ENCODE measurements around the gene ATF4. TPM values are rescaled to one million over a fixed set of nuclear protein-coding genes. Genes with fewer than 3 reads are reported as not detected.
"Not testable (repeated sequence)": the region's sequence is repeated elsewhere in the genome, so short reads cannot be mapped to it uniquely, and the experiment has no call there.

Gene ATF4
- total RNA-seq, 1 donor from 2014 or later = 136 TPM

GRCh38 chr22:39518996-39519680 is 1.2 kb upstream of the ATF4 start:
- no peaks in the 10 kb centered on the region for H3K27me3 ChIP-seq (ENCODE audit: control insufficient read depth in 3 of 3, insufficient read depth in 3 of 3, low read length in 3 of 3)
- peaks cover 41 to 48% (median 47%) of the 10 kb centered on the region in 3 donors for H3K36me3 ChIP-seq (ENCODE audit: control insufficient read depth in 3 of 3, insufficient read depth in 3 of 3, low read length in 3 of 3)
- peaks cover 41 to 49% (median 42%) of the 10 kb centered on the region in 3 donors for H3K4me1 ChIP-seq (ENCODE audit: control insufficient read depth in 3 of 3, insufficient read depth in 3 of 3, low read length in 3 of 3)
- H3K9me3 ChIP-seq (ENCODE audit: control insufficient read depth in 3 of 3, low read length in 3 of 3) = no peaks in the 10 kb centered on the region
- peak overlapping the region; percentile 99 for H3K27ac ChIP-seq (ENCODE audit: low read depth, low read length)
- peak overlapping the region; percentile 94 to 98 (median 94) for H3K4me3 ChIP-seq (ENCODE audit: low read length in 3 of 3)
- peak overlapping the region; percentile 99 to 100 (median 99) for H3K9ac ChIP-seq (ENCODE audit: low read depth in 1 of 3, low read length in 3 of 3)

GRCh38 chr22:39519681-39520225 is 609 bp upstream of the ATF4 start:
- peak overlapping the region; percentile 94 to 98 (median 94) for H3K4me3 ChIP-seq (ENCODE audit: low read length in 3 of 3)
- no peaks in the 10 kb centered on the region for H3K27me3 ChIP-seq (ENCODE audit: control insufficient read depth in 3 of 3, insufficient read depth in 3 of 3, low read length in 3 of 3)
- peaks cover 40 to 48% (median 47%) of the 10 kb centered on the region in 3 donors for H3K36me3 ChIP-seq (ENCODE audit: control insufficient read depth in 3 of 3, insufficient read depth in 3 of 3, low read length in 3 of 3)
- H3K27ac ChIP-seq (ENCODE audit: low read depth, low read length) = peak overlapping the region; percentile 99
- H3K9me3 ChIP-seq (ENCODE audit: control insufficient read depth in 3 of 3, low read length in 3 of 3) = no peaks in the 10 kb centered on the region
- peak overlapping the region; percentile 99 to 100 (median 99) for H3K9ac ChIP-seq (ENCODE audit: low read depth in 1 of 3, low read length in 3 of 3)
- H3K4me1 ChIP-seq (ENCODE audit: control insufficient read depth in 3 of 3, insufficient read depth in 3 of 3, low read length in 3 of 3) = peaks cover 45 to 53% (median 47%) of the 10 kb centered on the region in 3 donors

GRCh38 chr22:39521106-39521885 is 934 bp downstream of the ATF4 start:
- Histone ChIP-seq H3K9ac (ENCODE audit: low read depth in 1 of 3, low read length in 3 of 3) (peak overlapping the region; percentile 99 to 100 (median 99)), H3K4me1 (ENCODE audit: control insufficient read depth in 3 of 3, insufficient read depth in 3 of 3, low read length in 3 of 3) (peaks cover 51 to 63% (median 51%) of the 10 kb centered on the region in 3 donors), H3K4me3 (ENCODE audit: low read length in 3 of 3) (peak overlapping the region; percentile 94 to 98 (median 94)), H3K36me3 (ENCODE audit: control insufficient read depth in 3 of 3, insufficient read depth in 3 of 3, low read length in 3 of 3) (peaks cover 27 to 37% (median 36%) of the 10 kb centered on the region in 3 donors), H3K27ac (ENCODE audit: low read depth, low read length) (peak overlapping the region; percentile 99)
- not testable (repeated sequence) for H3K9me3 ChIP-seq (ENCODE audit: control insufficient read depth in 3 of 3, low read length in 3 of 3); H3K27me3 ChIP-seq (ENCODE audit: control insufficient read depth in 3 of 3, insufficient read depth in 3 of 3, low read length in 3 of 3)

- not testable (repeated sequence) for H3K9me3 ChIP-seq (ENCODE audit: control insufficient read depth in 3 of 3, low read length in 3 of 3); H3K27me3 ChIP-seq (ENCODE audit: control insufficient read depth in 3 of 3, insufficient read depth in 3 of 3, low read length in 3 of 3)
- Histone ChIP-seq H3K36me3 (ENCODE audit: control insufficient read depth in 3 of 3, insufficient read depth in 3 of 3, low read length in 3 of 3) (peaks cover 27 to 41% (median 36%) of the 10 kb centered on the region in 3 donors), H3K4me1 (ENCODE audit: control insufficient read depth in 3 of 3, insufficient read depth in 3 of 3, low read length in 3 of 3) (peaks cover 51 to 68% (median 53%) of the 10 kb centered on the region in 3 donors), H3K4me3 (ENCODE audit: low read length in 3 of 3) (peak overlapping the region; percentile 94 to 98 (median 94)), H3K27ac (ENCODE audit: low read depth, low read length) (peak overlapping the region; percentile 99), H3K9ac (ENCODE audit: low read depth in 1 of 3, low read length in 3 of 3) (peak overlapping the region; percentile 99 to 100 (median 99))
Measured at GRCh38 chr22:39522091-39522490, 1.7 kb downstream of the ATF4 start.

- peaks cover 27 to 42% (median 35%) of the 10 kb centered on the region in 3 donors for H3K36me3 ChIP-seq (ENCODE audit: control insufficient read depth in 3 of 3, insufficient read depth in 3 of 3, low read length in 3 of 3)
- peaks cover 57 to 73% (median 58%) of the 10 kb centered on the region in 3 donors for H3K4me1 ChIP-seq (ENCODE audit: control insufficient read depth in 3 of 3, insufficient read depth in 3 of 3, low read length in 3 of 3)
- H3K4me3 ChIP-seq (ENCODE audit: low read length in 3 of 3) = peak overlapping the region; percentile 94 to 98 (median 94)
- H3K27me3 ChIP-seq (ENCODE audit: control insufficient read depth in 3 of 3, insufficient read depth in 3 of 3, low read length in 3 of 3) = no peaks in the 10 kb centered on the region
- H3K9ac ChIP-seq (ENCODE audit: low read depth in 1 of 3, low read length in 3 of 3) = peak overlapping the region; percentile 99 to 100 (median 99)
- peak overlapping the region; percentile 99 for H3K27ac ChIP-seq (ENCODE audit: low read depth, low read length)
- H3K9me3 ChIP-seq (ENCODE audit: control insufficient read depth in 3 of 3, low read length in 3 of 3) = no peaks in the 10 kb centered on the region
Measured at GRCh38 chr22:39522567-39523300, 2.4 kb downstream of the ATF4 start.

- Histone ChIP-seq H3K9ac (ENCODE audit: low read depth in 1 of 3, low read length in 3 of 3) (peak overlapping the region in 1 of 3 donors; percentile 28), H3K27ac (ENCODE audit: low read depth, low read length) (peak overlapping the region; percentile 23), H3K9me3 (ENCODE audit: control insufficient read depth in 3 of 3, low read length in 3 of 3) (no peaks in the 10 kb centered on the region), H3K4me1 (ENCODE audit: control insufficient read depth in 3 of 3, insufficient read depth in 3 of 3, low read length in 3 of 3) (peaks cover 63 to 75% (median 66%) of the 10 kb centered on the region in 3 donors), H3K27me3 (ENCODE audit: control insufficient read depth in 3 of 3, insufficient read depth in 3 of 3, low read length in 3 of 3) (no peaks in the 10 kb centered on the region), H3K4me3 (ENCODE audit: low read length in 3 of 3) (no peak overlapping the region), H3K36me3 (ENCODE audit: control insufficient read depth in 3 of 3, insufficient read depth in 3 of 3, low read length in 3 of 3) (peaks cover 30 to 42% (median 39%) of the 10 kb centered on the region in 3 donors)
Measured at GRCh38 chr22:39524089-39524752, 3.9 kb downstream of the ATF4 start.

GRCh38 chr22:39524753-39525657 is 4.6 kb downstream of the ATF4 start:
- Histone ChIP-seq H3K9ac (ENCODE audit: low read depth in 1 of 3, low read length in 3 of 3) (peak overlapping the region in 1 of 3 donors; percentile 28), H3K27ac (ENCODE audit: low read depth, low read length) (peak overlapping the region; percentile 23), H3K9me3 (ENCODE audit: control insufficient read depth in 3 of 3, low read length in 3 of 3) (no peaks in the 10 kb centered on the region), H3K27me3 (ENCODE audit: control insufficient read depth in 3 of 3, insufficient read depth in 3 of 3, low read length in 3 of 3) (no peaks in the 10 kb centered on the region), H3K36me3 (ENCODE audit: control insufficient read depth in 3 of 3, insufficient read depth in 3 of 3, low read length in 3 of 3) (peaks cover 37 to 42% (median 42%) of the 10 kb centered on the region in 3 donors), H3K4me1 (ENCODE audit: control insufficient read depth in 3 of 3, insufficient read depth in 3 of 3, low read length in 3 of 3) (peaks cover 68 to 78% (median 72%) of the 10 kb centered on the region in 3 donors), H3K4me3 (ENCODE audit: low read length in 3 of 3) (no peak overlapping the region)

- peak overlapping the region; percentile 23 for H3K27ac ChIP-seq (ENCODE audit: low read depth, low read length)
- H3K36me3 ChIP-seq (ENCODE audit: control insufficient read depth in 3 of 3, insufficient read depth in 3 of 3, low read length in 3 of 3) = peaks cover 37 to 45% (median 40%) of the 10 kb centered on the region in 3 donors
- H3K9me3 ChIP-seq (ENCODE audit: control insufficient read depth in 3 of 3, low read length in 3 of 3) = no peaks in the 10 kb centered on the region
- peaks cover 74 to 84% (median 74%) of the 10 kb centered on the region in 3 donors for H3K4me1 ChIP-seq (ENCODE audit: control insufficient read depth in 3 of 3, insufficient read depth in 3 of 3, low read length in 3 of 3)
- no peak overlapping the region for H3K4me3 ChIP-seq (ENCODE audit: low read length in 3 of 3)
- H3K9ac ChIP-seq (ENCODE audit: low read depth in 1 of 3, low read length in 3 of 3) = peak overlapping the region in 1 of 3 donors; percentile 28
- H3K27me3 ChIP-seq (ENCODE audit: control insufficient read depth in 3 of 3, insufficient read depth in 3 of 3, low read length in 3 of 3) = no peaks in the 10 kb centered on the region
Measured at GRCh38 chr22:39525658-39525975, 5.3 kb downstream of the ATF4 start.

All from skeletal muscle tissue (tissue), 4 donors.